ENCODE data around the gene DGCR8.

DGCR8 gene

GRCh38 chr22:20115691-20116375 lies 35.8 kb downstream of the DGCR8 start, which contains the start of gene RANBP1:
Gene RANBP1 (plus strand): TSS chr22:20116104. CDS start chr22:20116185, 81 bp downstream.
- peak; percentile 11 for DNase-seq
- H3K4me1 ChIP-seq, result peaks cover 5% of the 10 kb centered on the region
- TF ChIP-seq CTCF (IDR thresholded peaks at IDR 0.05; ENCODE audit: low read depth, low read length), result no peak
- peaks cover 83% of the 10 kb centered on the region for H3K36me3 ChIP-seq
- no peaks in the 10 kb centered on the region for H3K9me3 ChIP-seq
- H3K27me3 ChIP-seq, result no peaks in the 10 kb centered on the region
- H3K4me3 ChIP-seq (ENCODE audit: low read depth, low read length), result peak within 1 kb of the TSS; percentile 95

GRCh38 chr22:20116376-20116950 lies 36.4 kb downstream of the DGCR8 start:
- H3K9me3 ChIP-seq, result no peaks in the 10 kb centered on the region
- DNase-seq, result no peak
- no peak for TF ChIP-seq CTCF (IDR thresholded peaks at IDR 0.05; ENCODE audit: low read depth, low read length)
- H3K4me1 ChIP-seq, result peaks cover 5% of the 10 kb centered on the region
- H3K4me3 ChIP-seq (ENCODE audit: low read depth, low read length), result peak overlapping the region; percentile 95
- H3K36me3 ChIP-seq, result peaks cover 84% of the 10 kb centered on the region
- no peaks in the 10 kb centered on the region for H3K27me3 ChIP-seq

- H3K36me3 ChIP-seq, result peaks cover 84% of the 10 kb centered on the region
- DNase-seq, result peak; percentile 98
- peaks cover 5% of the 10 kb centered on the region for H3K4me1 ChIP-seq
- H3K9me3 ChIP-seq, result no peaks in the 10 kb centered on the region
- peak; percentile 28; the same call in 1 of the 2 replicates for TF ChIP-seq CTCF (IDR thresholded peaks at IDR 0.05; ENCODE audit: low read depth, low read length)
- H3K4me3 ChIP-seq (ENCODE audit: low read depth, low read length), result peak within 1 kb of the TSS; percentile 95
- H3K27me3 ChIP-seq, result no peaks in the 10 kb centered on the region
These were observed 37.1 kb downstream of the DGCR8 start, which contains the start of gene TRMT2A for GRCh38 chr22:20116951-20117632. Gene TRMT2A (minus strand): TSS chr22:20117226. CDS start chr22:20116906, 320 bp downstream.

GRCh38 chr22:20117633-20118299 lies 37.7 kb downstream of the DGCR8 start:
- peaks cover 5% of the 10 kb centered on the region for H3K4me1 ChIP-seq
- no peak for TF ChIP-seq CTCF (IDR thresholded peaks at IDR 0.05; ENCODE audit: low read depth, low read length)
- DNase-seq, result peak; percentile 22
- H3K4me3 ChIP-seq (ENCODE audit: low read depth, low read length), result peak overlapping the region; percentile 95
- no peaks in the 10 kb centered on the region for H3K27me3 ChIP-seq
- no peaks in the 10 kb centered on the region for H3K9me3 ChIP-seq
- H3K36me3 ChIP-seq, result peaks cover 81% of the 10 kb centered on the region

- no peaks in the 10 kb centered on the region for H3K27me3 ChIP-seq
- H3K36me3 ChIP-seq, result peaks cover 75% of the 10 kb centered on the region
- TF ChIP-seq CTCF (IDR thresholded peaks at IDR 0.05; ENCODE audit: low read depth, low read length), result no peak
- no peaks in the 10 kb centered on the region for H3K9me3 ChIP-seq
- H3K4me1 ChIP-seq, result peaks cover 5% of the 10 kb centered on the region
- peak overlapping the region; percentile 95 for H3K4me3 ChIP-seq (ENCODE audit: low read depth, low read length)
- DNase-seq, result peak; percentile 7
These were observed 38.4 kb downstream of the DGCR8 start for GRCh38 chr22:20118300-20119020.
